HFF-Myc (cell line): ENCODE data around the gene GLDN.

Experiments used
- DNase-seq: peaks from one replicate; pipeline ENCODE4 v3.0.0-alpha.2; 2011; ENCODE audit warnings: low read depth; ENCODE audit errors: extremely low read depth
- H3K4me3 ChIP-seq: replicated peaks from 2 replicates; pipeline ENCODE4 v1.5.1; 2011; ENCODE audit warnings: low read depth, mild to moderate bottlenecking, control low read depth, low read length
- TF ChIP-seq, protein P1 (sequence below): IDR thresholded peaks from 2 replicates; pipeline ENCODE4 v1.5.1; 2012; ENCODE audit warnings: mild to moderate bottlenecking, low read depth, low read length, control low read depth; ENCODE audit errors: missing control alignments

GLDN gene

DNA sequence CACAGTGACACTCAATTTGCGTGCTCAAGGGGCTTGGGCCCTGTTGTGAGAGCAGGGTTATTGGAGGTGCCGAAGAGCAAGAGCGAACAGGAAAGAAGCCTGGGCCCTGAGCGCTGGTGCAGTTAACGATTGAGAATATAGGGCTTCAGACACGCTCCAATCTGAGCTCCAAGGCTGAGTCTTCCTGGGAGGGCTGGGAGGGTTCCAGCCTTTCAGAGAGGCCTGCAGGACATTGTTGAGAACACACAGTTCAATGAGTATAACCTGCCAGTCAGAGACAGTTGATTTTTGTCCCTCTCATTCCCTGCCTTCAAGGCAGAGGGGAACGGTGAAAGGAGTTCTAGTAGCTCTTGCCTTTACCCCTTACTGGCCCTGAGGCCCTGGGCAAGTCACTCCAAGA, 47.3 kb downstream of the GLDN start:
- TF ChIP-seq, protein P1, sequence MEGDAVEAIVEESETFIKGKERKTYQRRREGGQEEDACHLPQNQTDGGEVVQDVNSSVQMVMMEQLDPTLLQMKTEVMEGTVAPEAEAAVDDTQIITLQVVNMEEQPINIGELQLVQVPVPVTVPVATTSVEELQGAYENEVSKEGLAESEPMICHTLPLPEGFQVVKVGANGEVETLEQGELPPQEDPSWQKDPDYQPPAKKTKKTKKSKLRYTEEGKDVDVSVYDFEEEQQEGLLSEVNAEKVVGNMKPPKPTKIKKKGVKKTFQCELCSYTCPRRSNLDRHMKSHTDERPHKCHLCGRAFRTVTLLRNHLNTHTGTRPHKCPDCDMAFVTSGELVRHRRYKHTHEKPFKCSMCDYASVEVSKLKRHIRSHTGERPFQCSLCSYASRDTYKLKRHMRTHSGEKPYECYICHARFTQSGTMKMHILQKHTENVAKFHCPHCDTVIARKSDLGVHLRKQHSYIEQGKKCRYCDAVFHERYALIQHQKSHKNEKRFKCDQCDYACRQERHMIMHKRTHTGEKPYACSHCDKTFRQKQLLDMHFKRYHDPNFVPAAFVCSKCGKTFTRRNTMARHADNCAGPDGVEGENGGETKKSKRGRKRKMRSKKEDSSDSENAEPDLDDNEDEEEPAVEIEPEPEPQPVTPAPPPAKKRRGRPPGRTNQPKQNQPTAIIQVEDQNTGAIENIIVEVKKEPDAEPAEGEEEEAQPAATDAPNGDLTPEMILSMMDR, result no peak
- H3K4me3 ChIP-seq, result no peak overlapping the region
- no peak for DNase-seq

DNA sequence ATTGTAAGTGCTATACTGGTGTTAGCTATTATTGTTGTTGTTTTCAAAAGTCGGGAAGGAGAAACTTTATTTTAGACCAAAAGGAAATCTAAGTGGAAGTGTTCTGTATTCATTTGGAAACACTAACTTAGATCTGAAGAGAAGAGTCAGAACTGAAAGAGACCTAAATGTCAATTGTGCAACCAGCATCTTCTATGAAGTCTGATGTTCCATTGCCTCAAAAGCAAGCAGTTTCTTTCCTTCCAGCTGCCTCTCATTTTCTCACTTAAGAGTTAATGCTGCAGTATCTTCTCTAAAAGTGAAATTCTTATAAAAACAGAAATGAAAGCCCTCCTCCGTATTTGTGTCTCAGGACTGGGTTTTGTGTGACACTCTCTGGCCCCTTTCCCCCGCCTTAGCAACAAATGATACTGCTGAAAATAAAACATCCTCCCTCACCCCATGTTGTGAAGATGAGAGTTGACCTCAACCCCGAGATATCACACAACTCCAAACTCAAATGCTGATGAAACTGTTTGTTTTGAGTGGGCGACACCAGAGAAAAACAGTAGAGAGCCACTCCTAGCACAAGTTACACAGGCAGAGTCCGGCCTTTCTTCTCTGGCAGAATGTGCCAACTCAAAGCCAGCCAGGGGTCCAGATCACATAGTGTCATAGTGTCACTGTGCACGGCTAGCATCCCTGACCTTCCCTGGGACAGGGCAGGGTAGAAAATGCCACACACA, 48.9 kb downstream of the GLDN start:
- TF ChIP-seq, protein P1, result no peak
- no peak for DNase-seq

DNA sequence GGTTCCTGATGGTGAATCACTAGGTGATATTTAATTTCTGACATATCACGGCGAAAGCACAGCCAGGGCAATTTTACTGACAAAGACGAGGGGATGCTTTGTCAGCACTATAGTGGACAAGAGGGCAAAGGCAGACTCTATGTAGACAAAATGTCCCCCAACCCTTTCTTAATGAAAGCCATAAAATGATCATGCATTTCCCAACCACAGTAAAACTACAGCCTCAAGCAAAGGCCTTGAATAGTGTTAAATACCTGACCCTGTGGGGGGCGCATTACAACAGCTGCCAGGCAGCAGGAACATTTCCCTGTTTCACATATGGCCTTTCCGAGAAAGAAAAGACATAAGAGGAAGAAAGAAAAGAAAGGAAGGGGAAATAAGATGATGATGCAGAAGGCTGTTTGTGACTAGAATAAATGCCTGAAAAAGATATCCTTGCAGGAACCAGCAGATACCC, 49.5 kb downstream of the GLDN start:
- DNase-seq, result no peak
- TF ChIP-seq, protein P1, result no peak

More for the DNA sequence above, 48.9 kb downstream of the GLDN start:
- no peak overlapping the region for H3K4me3 ChIP-seq

DNA sequence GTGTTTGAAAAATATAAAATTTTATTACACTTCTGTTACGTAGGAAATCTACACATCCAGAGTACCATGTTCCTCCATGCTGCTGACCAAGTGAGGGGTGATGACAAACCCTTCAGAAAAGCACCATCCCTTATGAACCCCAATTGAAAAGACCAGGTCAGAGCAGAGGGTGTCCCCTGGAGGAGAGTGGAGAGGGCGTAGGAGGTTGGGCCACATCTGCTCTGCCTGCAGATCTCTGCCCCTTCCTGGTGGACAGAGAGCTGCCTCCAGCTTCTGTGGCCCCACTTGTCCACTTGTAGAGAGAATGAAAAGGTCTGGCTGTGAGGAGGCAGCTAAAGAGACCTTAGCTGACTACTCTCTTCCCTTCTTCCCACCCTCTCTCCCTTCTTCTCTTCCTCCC, 55.5 kb downstream of the GLDN start:
- DNase-seq, result no peak
- TF ChIP-seq, protein P1, result no peak
- no peak overlapping the region for H3K4me3 ChIP-seq

More for the DNA sequence above, 49.5 kb downstream of the GLDN start:
- no peak overlapping the region for H3K4me3 ChIP-seq

DNA sequence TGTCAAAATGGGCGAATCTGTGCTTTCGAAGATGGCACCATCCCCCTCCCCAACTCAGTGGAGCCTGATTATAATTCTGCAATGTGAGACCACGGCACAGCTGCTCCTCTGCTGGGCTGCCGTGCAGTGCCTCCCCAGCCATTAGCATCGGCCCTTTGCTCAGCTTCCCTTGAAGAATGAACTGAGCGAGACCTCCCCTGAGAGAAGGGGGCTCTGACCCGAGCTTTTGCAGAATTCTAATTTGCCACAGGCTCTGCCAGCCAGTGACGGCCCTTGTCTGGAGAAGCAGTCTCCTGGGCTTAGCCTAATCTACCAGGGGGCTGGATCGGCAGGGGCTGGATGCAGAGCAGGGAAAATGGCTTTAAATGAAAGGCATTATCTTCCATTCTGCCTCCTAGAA, 57.2 kb downstream of the GLDN start:
- TF ChIP-seq, protein P1, result no peak
- DNase-seq, result no peak
- H3K4me3 ChIP-seq, result no peak overlapping the region

DNA sequence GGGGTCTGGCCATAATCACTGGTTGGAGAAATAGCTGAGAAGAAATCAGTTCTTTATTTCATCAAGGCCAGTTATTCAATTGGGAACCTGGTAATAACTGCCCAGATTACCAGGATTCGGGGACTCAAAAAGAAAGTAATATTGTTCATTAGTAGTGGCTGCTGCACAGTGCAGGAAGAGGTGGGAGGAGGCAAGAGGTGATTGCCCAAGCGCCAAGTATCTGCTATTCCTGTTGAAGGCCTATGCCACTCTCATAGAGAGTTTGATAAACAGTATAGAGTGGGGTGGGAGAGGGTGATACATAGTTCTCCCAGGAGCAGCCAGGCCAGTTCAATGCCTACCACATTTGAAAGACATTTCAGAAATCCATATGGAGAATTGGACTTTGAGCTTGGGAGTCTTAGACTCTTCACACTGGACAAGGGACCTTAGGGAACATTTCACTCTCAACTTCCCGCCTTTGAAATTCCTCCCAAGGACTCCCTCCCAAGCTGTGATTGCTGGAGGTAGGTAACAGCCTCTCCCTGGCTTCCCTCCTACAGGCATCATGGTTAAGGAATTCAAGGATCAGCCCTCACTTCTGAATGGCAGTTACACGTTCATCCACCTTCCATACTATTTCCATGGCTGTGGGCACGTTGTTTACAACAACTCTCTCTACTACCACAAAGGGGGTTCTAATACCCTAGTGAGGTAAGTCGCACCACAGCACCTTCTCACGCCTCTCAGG, 59.8 kb downstream of the GLDN start:
- DNase-seq, result no peak
- TF ChIP-seq, protein P1, result no peak
- H3K4me3 ChIP-seq, result no peak overlapping the region
